ENCODE results near the gene RPGRIP1L. TPM values are rescaled to one million over a fixed set of nuclear protein-coding genes. Genes with fewer than 3 reads are reported as not detected.
A peak's percentile ranks its signal among the peaks of the same experiment; 100 is the strongest.
"Not testable (repeated sequence)": the region's sequence is repeated elsewhere in the genome, so short reads cannot be mapped to it uniquely, and the experiment has no call there.

RPGRIP1L gene
- total RNA-seq, 1 experiment from 2014 or later: 3.8 TPM

- Histone ChIP-seq H3K9ac (ENCODE audit: low read length) (no peak overlapping the region), H3K4me1 (ENCODE audit: insufficient read depth, low read length) (no peaks in the 10 kb centered on the region), H2AFZ (ENCODE audit: low read length) (no peak overlapping the region), H3F3A (ENCODE audit: low read length, unreplicated experiment) (no peaks in the 10 kb centered on the region), H4K20me1 (ENCODE audit: low read length) (no peaks in the 10 kb centered on the region), H3K27ac (ENCODE audit: low read length) (no peak overlapping the region), H3K36me3 (ENCODE audit: low read depth, low read length) (no peaks in the 10 kb centered on the region), H3K79me2 (ENCODE audit: low read length) (no peaks in the 10 kb centered on the region), H3K4me2 (ENCODE audit: low read length) (no peak overlapping the region), H3K4me3 (ENCODE audit: low read length) (no peak overlapping the region), H3K9me2 (replicated peaks; ENCODE audit: low read length) (no peaks in the 10 kb centered on the region), H3K9me3 (ENCODE audit: low read length) (no peaks in the 10 kb centered on the region), H3K27me3 (ENCODE audit: low read length) (no peaks in the 10 kb centered on the region)
- ChIA-PET POLR2A (ENCODE audit: unreplicated experiment) (no interaction called here), CTCF (no interaction called here)
- no peak for TF ChIP-seq EZH2 (IDR thresholded peaks at IDR 0.05; ENCODE audit: low read length, unreplicated experiment)
- TF ChIP-seq CTCF (conservative IDR thresholded peaks at IDR 0.05; ENCODE audit: low read depth, low read length): no peak
- no peak for TF ChIP-seq EZH2phosphoT487 (IDR thresholded peaks at IDR 0.05; ENCODE audit: borderline replicate concordance, low read length)
- peak; percentile 3 for DNase-seq
- intact Hi-C loops (cut with micrococcal nuclease): no loop called here
- ATAC-seq: peak; percentile 29; the same call in 1 of the 2 replicates
- BruUV-seq (replicated peaks): no TSS peak
Measured at GRCh38 chr16:53689636-53690035, 14.0 kb downstream of the RPGRIP1L start.

- intact Hi-C loops (cut with micrococcal nuclease): no loop called here
Measured at GRCh38 chr16:53686710-53687109, 16.9 kb downstream of the RPGRIP1L start.

GRCh38 chr16:53685334-53685733 lies 18.3 kb downstream of the RPGRIP1L start:
- H3F3A ChIP-seq (ENCODE audit: low read length, unreplicated experiment); H4K20me1 ChIP-seq (ENCODE audit: low read length); BruUV-seq (replicated peaks); H3K9ac ChIP-seq (ENCODE audit: low read length); H3K9me2 ChIP-seq (replicated peaks; ENCODE audit: low read length); H2AFZ ChIP-seq (ENCODE audit: low read length); H3K36me3 ChIP-seq (ENCODE audit: low read depth, low read length); H3K4me3 ChIP-seq (ENCODE audit: low read length); CTCF ChIA-PET; H3K27me3 ChIP-seq (ENCODE audit: low read length); H3K9me3 ChIP-seq (ENCODE audit: low read length); intact Hi-C loops (cut with micrococcal nuclease); H3K4me1 ChIP-seq (ENCODE audit: insufficient read depth, low read length); POLR2A ChIA-PET (ENCODE audit: unreplicated experiment); H3K27ac ChIP-seq (ENCODE audit: low read length); DNase-seq; H3K79me2 ChIP-seq (ENCODE audit: low read length); ATAC-seq; H3K4me2 ChIP-seq (ENCODE audit: low read length): not testable (repeated sequence)

More at GRCh38 chr16:53686710-53687109, 16.9 kb downstream of the RPGRIP1L start:
- Histone ChIP-seq H3K27ac (ENCODE audit: low read length) (no peak overlapping the region), H3K4me1 (ENCODE audit: insufficient read depth, low read length) (no peaks in the 10 kb centered on the region), H3K9me3 (ENCODE audit: low read length) (no peaks in the 10 kb centered on the region), H3K79me2 (ENCODE audit: low read length) (no peaks in the 10 kb centered on the region), H4K20me1 (ENCODE audit: low read length) (no peaks in the 10 kb centered on the region), H3K9me2 (replicated peaks; ENCODE audit: low read length) (no peaks in the 10 kb centered on the region), H3K9ac (ENCODE audit: low read length) (no peak overlapping the region), H3K27me3 (ENCODE audit: low read length) (no peaks in the 10 kb centered on the region), H3K4me3 (ENCODE audit: low read length) (no peak overlapping the region), H3K4me2 (ENCODE audit: low read length) (no peak overlapping the region), H2AFZ (ENCODE audit: low read length) (no peak overlapping the region), H3K36me3 (ENCODE audit: low read depth, low read length) (no peaks in the 10 kb centered on the region), H3F3A (ENCODE audit: low read length, unreplicated experiment) (no peaks in the 10 kb centered on the region)
- POLR2A ChIA-PET (ENCODE audit: unreplicated experiment): no interaction called here
- CTCF ChIA-PET: no interaction called here
- BruUV-seq (replicated peaks): no TSS peak
- TF ChIP-seq EZH2 (IDR thresholded peaks at IDR 0.05; ENCODE audit: low read length, unreplicated experiment) (no peak), EZH2phosphoT487 (IDR thresholded peaks at IDR 0.05; ENCODE audit: borderline replicate concordance, low read length) (no peak), CTCF (conservative IDR thresholded peaks at IDR 0.05; ENCODE audit: low read depth, low read length) (no peak)
- no peak for DNase-seq
- no peak for ATAC-seq

Measured in PC-3 (cell line).